Neural cell (in vitro differentiated cells): Measurements from ENCODE around the gene TMEM98. TPM values are rescaled to one million over a fixed set of nuclear protein-coding genes. Genes with fewer than 3 reads are reported as not detected.

Experiments used
- H2AFZ ChIP-seq: fragments of 200-600, 300-800 bp; sonication (generic), shearing (Covaris generic); 2 replicates; pipeline ENCODE4 v1.6.0; 2014; ENCODE audit warnings: low read depth, mild to moderate bottlenecking, antibody characterized with exemption, low read length, moderate library complexity
- H3F3A ChIP-seq: fragments of 200-600 bp; shearing (Covaris generic); 2 replicates; pipeline ENCODE4 v1.6.1; 2016; ENCODE audit warnings: mild to moderate bottlenecking, moderate library complexity, mixed read lengths, antibody characterized with exemption, low read length; ENCODE audit not compliant: insufficient read depth, poor library complexity, severe bottlenecking
- H3K27ac ChIP-seq: fragments of 200-600, 300-800 bp; sonication (generic), shearing (Covaris generic); 2 replicates; pipeline ENCODE4 v1.5.1; 2014; ENCODE audit warnings: mild to moderate bottlenecking, low read length, moderate library complexity
- H3K27me3 ChIP-seq: fragments of 300-800, 200-600 bp; sonication (generic), shearing (Covaris generic); 2 replicates; pipeline ENCODE4 v1.6.0; 2014; ENCODE audit warnings: mild to moderate bottlenecking, low read depth, low read length, moderate library complexity; ENCODE audit not compliant: insufficient read depth
- H3K36me3 ChIP-seq: fragments of 300-800, 200-600 bp; sonication (generic), shearing (Covaris generic); 2 replicates; pipeline ENCODE4 v1.5.1; 2014; ENCODE audit warnings: mild to moderate bottlenecking, antibody characterized with exemption, low read length, moderate library complexity; ENCODE audit not compliant: insufficient read depth
- H3K4me2 ChIP-seq: fragments of 300-800, 200-600 bp; sonication (generic), shearing (Covaris generic); 2 replicates; pipeline ENCODE4 v1.6.0; 2014; ENCODE audit warnings: mild to moderate bottlenecking, low read length
- H3K4me3 ChIP-seq: fragments of 300-800, 200-600 bp; sonication (generic), shearing (Covaris generic); 2 replicates; pipeline ENCODE4 v1.5.1; 2014; ENCODE audit warnings: mild to moderate bottlenecking, low read length, moderate library complexity
- H3K79me2 ChIP-seq: fragments of 200-600 bp; shearing (Covaris generic); replicated peaks from 2 replicates; pipeline ENCODE4 v1.6.0; 2014; ENCODE audit warnings: mild to moderate bottlenecking, low read length, moderate library complexity; ENCODE audit not compliant: insufficient read depth
- H3K9ac ChIP-seq: fragments of 300-800, 200-600 bp; sonication (generic), shearing (Covaris generic); 2 replicates; pipeline ENCODE4 v1.6.1; 2016; ENCODE audit warnings: mild to moderate bottlenecking, low read length, mixed read lengths
- H3K9me2 ChIP-seq: fragments of 200-600 bp; shearing (Covaris generic); 2 replicates; pipeline ENCODE4 v1.6.1; 2016; ENCODE audit warnings: mild to moderate bottlenecking, low read length, mixed read lengths; ENCODE audit not compliant: insufficient read depth
- H3K9me3 ChIP-seq: fragments of 200-600, 300-800 bp; sonication (generic), shearing (Covaris generic); 2 replicates; pipeline ENCODE4 v1.6.1; 2016; ENCODE audit warnings: mild to moderate bottlenecking, mixed run types, low read length, moderate library complexity, mixed read lengths
- H4K20me1 ChIP-seq: fragments of 200-600 bp; shearing (Covaris generic); 2 replicates; pipeline ENCODE4 v1.6.1; 2016; ENCODE audit warnings: mild to moderate bottlenecking, mixed run types; ENCODE audit not compliant: insufficient read depth
- CTCF ChIP-seq: fragments of 450-650 bp; IDR thresholded peaks from 2 replicates; pipeline ENCODE4 v1.5.1; 2014; ENCODE audit warnings: antibody characterized with exemption, mild to moderate bottlenecking, moderate library complexity; ENCODE audit not compliant: poor library complexity, severe bottlenecking
- EP300 ChIP-seq: fragments of 450-650 bp; conservative IDR thresholded peaks from 2 replicates; pipeline ENCODE4 v1.6.1; 2014; ENCODE audit warnings: antibody characterized with exemption, mild to moderate bottlenecking, moderate library complexity; ENCODE audit not compliant: poor library complexity, severe bottlenecking
- EZH2 ChIP-seq: fragments of 200-600, 300-800 bp; shearing (Covaris generic), sonication (generic); IDR thresholded peaks from 2 replicates; pipeline ENCODE4 v1.6.1; 2014; ENCODE audit warnings: antibody characterized with exemption, low read length, borderline replicate concordance, mild to moderate bottlenecking; ENCODE audit not compliant: insufficient read depth, poor library complexity, severe bottlenecking
- MXI1 ChIP-seq: fragments of 450-650 bp; conservative IDR thresholded peaks from 2 replicates; pipeline ENCODE4 v1.6.1; 2014; ENCODE audit warnings: antibody characterized with exemption, mild to moderate bottlenecking; ENCODE audit not compliant: poor library complexity, severe bottlenecking
- POLR2AphosphoS5 ChIP-seq: IDR thresholded peaks from 2 replicates; pipeline ENCODE4 v1.6.1; 2012
- RAD21 ChIP-seq: fragments of 450-650 bp; conservative IDR thresholded peaks from 2 replicates; pipeline ENCODE4 v1.6.1; 2014; ENCODE audit warnings: antibody characterized with exemption, mild to moderate bottlenecking, moderate library complexity
- SMC3 ChIP-seq: fragments of 450-650 bp; conservative IDR thresholded peaks from 2 replicates; pipeline ENCODE4 v1.6.1; 2014; ENCODE audit warnings: antibody characterized with exemption, mild to moderate bottlenecking, moderate library complexity; ENCODE audit not compliant: poor library complexity
- TAF1 ChIP-seq: IDR thresholded peaks from 2 replicates; pipeline ENCODE4 v1.6.1; 2012; ENCODE audit warnings: low read depth
- polyA plus RNA-seq: library from polyadenylated mRNA; depleted of rRNA; stranded (reverse); fragments of >200 nt; gene quantifications from 2 replicates; pipeline ENCODE4 v1.2.3, GENCODE V29; 2014
- TF ChIP-seq, protein P1 (sequence below): IDR thresholded peaks from 2 replicates; pipeline ENCODE4 v1.6.1; 2012; ENCODE audit warnings: borderline replicate concordance

TMEM98 gene
- polyA plus RNA-seq, 1 donor from 2014 or later, result 65.1 TPM

- no peaks in the 10 kb centered on the region for H4K20me1 ChIP-seq
These were observed 26.2 kb upstream of the TMEM98 start for GRCh38 chr17:32901743-32902142.

GRCh38 chr17:32903774-32904673 lies 23.9 kb upstream of the TMEM98 start:
- Histone ChIP-seq H3K36me3 (no peaks in the 10 kb centered on the region), H2AFZ (no peak overlapping the region), H4K20me1 (no peaks in the 10 kb centered on the region), H3K27ac (no peak overlapping the region), H3K9me2 (no peaks in the 10 kb centered on the region), H3K27me3 (no peaks in the 10 kb centered on the region), H3F3A (no peaks in the 10 kb centered on the region), H3K9ac (no peak overlapping the region), H3K79me2 (no peaks in the 10 kb centered on the region), H3K9me3 (no peaks in the 10 kb centered on the region), H3K4me2 (no peak overlapping the region), H3K4me3 (no peak overlapping the region)
- TF ChIP-seq MXI1, result no peak
- TF ChIP-seq EZH2, result no peak
- no peak for TF ChIP-seq RAD21
- TF ChIP-seq, protein P1, sequence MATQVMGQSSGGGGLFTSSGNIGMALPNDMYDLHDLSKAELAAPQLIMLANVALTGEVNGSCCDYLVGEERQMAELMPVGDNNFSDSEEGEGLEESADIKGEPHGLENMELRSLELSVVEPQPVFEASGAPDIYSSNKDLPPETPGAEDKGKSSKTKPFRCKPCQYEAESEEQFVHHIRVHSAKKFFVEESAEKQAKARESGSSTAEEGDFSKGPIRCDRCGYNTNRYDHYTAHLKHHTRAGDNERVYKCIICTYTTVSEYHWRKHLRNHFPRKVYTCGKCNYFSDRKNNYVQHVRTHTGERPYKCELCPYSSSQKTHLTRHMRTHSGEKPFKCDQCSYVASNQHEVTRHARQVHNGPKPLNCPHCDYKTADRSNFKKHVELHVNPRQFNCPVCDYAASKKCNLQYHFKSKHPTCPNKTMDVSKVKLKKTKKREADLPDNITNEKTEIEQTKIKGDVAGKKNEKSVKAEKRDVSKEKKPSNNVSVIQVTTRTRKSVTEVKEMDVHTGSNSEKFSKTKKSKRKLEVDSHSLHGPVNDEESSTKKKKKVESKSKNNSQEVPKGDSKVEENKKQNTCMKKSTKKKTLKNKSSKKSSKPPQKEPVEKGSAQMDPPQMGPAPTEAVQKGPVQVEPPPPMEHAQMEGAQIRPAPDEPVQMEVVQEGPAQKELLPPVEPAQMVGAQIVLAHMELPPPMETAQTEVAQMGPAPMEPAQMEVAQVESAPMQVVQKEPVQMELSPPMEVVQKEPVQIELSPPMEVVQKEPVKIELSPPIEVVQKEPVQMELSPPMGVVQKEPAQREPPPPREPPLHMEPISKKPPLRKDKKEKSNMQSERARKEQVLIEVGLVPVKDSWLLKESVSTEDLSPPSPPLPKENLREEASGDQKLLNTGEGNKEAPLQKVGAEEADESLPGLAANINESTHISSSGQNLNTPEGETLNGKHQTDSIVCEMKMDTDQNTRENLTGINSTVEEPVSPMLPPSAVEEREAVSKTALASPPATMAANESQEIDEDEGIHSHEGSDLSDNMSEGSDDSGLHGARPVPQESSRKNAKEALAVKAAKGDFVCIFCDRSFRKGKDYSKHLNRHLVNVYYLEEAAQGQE, result no peak
- no peak for TF ChIP-seq SMC3
- no peak for TF ChIP-seq CTCF
- no peak for TF ChIP-seq EP300
- TF ChIP-seq POLR2AphosphoS5, result no peak
- no peak for TF ChIP-seq TAF1

More at GRCh38 chr17:32901743-32902142, 26.2 kb upstream of the TMEM98 start:
- Histone ChIP-seq H3K4me3 (no peak overlapping the region), H3K4me2 (no peak overlapping the region), H3K9me2 (no peaks in the 10 kb centered on the region), H3F3A (no peaks in the 10 kb centered on the region), H3K27ac (no peak overlapping the region), H3K36me3 (no peaks in the 10 kb centered on the region), H3K79me2 (no peaks in the 10 kb centered on the region), H3K27me3 (no peaks in the 10 kb centered on the region), H2AFZ (no peak overlapping the region), H3K9ac (no peak overlapping the region), H3K9me3 (no peaks in the 10 kb centered on the region)
- TF ChIP-seq RAD21, result no peak
